ENCODE results near the gene ZNF43. TPM values are rescaled to one million over a fixed set of nuclear protein-coding genes. Genes with fewer than 3 reads are reported as not detected.
A peak's percentile ranks its signal among the peaks of the same experiment; 100 is the strongest.

The ZNF43 gene
- polyA plus RNA-seq, 3 donors, result 1.1 to 3.0 (median 3.0) TPM

DNA sequence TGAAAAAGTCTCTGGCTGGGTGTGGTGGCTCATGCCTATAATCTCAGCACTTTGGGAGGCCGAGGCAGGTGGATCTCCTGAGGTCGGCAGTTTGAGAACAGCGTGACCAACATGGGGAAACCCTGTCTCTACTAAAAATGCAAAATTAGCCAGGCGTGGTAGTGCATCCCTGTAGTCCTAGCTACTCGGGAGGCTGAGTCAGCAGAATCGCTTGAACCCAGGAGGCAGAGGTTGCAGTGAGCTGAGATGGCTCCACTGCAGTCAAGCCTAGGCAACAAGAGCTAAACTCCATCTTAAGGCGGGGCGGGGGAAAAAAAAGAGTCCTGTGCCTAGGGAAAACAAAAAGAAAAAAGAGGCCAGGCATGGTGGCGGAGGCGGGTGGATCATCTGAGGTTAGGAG lies 2.2 kb downstream of the ZNF43 start:
- H3K36me3 Mint-ChIP-seq, result peaks cover 16 to 37% of the 10 kb centered on the region in 2 donors
- no peak overlapping the region for H3K4me3 ChIP-seq (replicated peaks in 1 of 3; ENCODE audit: low read depth in 2 of 3, low read length in 3 of 3)
- peaks cover 25 to 56% (median 55%) of the 10 kb centered on the region in 7 donors for H3K9me3 Mint-ChIP-seq
- peaks cover 13 to 18% of the 10 kb centered on the region in 2 donors for H3K4me1 ChIP-seq (ENCODE audit: control insufficient read depth in 1 of 2, insufficient read depth in 2 of 2, low read length in 2 of 2)
- H3K27me3 Mint-ChIP-seq (ENCODE audit: low read depth in 3 of 3), result peaks cover 0 to 3% (median 0%) of the 10 kb centered on the region in 3 donors
- H3K27ac ChIP-seq (ENCODE audit: low read depth in 1 of 2, low read length in 2 of 2), result no peak overlapping the region
- TF ChIP-seq, protein P1, sequence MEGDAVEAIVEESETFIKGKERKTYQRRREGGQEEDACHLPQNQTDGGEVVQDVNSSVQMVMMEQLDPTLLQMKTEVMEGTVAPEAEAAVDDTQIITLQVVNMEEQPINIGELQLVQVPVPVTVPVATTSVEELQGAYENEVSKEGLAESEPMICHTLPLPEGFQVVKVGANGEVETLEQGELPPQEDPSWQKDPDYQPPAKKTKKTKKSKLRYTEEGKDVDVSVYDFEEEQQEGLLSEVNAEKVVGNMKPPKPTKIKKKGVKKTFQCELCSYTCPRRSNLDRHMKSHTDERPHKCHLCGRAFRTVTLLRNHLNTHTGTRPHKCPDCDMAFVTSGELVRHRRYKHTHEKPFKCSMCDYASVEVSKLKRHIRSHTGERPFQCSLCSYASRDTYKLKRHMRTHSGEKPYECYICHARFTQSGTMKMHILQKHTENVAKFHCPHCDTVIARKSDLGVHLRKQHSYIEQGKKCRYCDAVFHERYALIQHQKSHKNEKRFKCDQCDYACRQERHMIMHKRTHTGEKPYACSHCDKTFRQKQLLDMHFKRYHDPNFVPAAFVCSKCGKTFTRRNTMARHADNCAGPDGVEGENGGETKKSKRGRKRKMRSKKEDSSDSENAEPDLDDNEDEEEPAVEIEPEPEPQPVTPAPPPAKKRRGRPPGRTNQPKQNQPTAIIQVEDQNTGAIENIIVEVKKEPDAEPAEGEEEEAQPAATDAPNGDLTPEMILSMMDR (IDR thresholded peaks at IDR 0.05), result no peak
- H3K9ac ChIP-seq (ENCODE audit: insufficient read depth, low read length, poor library complexity, severe bottlenecking), result no peak overlapping the region
- H3K27ac Mint-ChIP-seq, result peak overlapping the region in 2 of 7 donors; percentile 53 to 63
- H2AFZ ChIP-seq (ENCODE audit: insufficient read depth, low read depth, low read length, poor library complexity, severe bottlenecking), result no peak overlapping the region
- no peak overlapping the region for H3K4me3 Mint-ChIP-seq
- peaks cover 4% of the 10 kb centered on the region for H3K4me1 Mint-ChIP-seq
- peaks cover 50% of the 10 kb centered on the region for H3K79me2 ChIP-seq (ENCODE audit: insufficient read depth, low read length)
- intact Hi-C loops (cut with micrococcal nuclease), result loop anchor here in 1 of 2 donors (10.0 kb wide), 2 partner anchors 69 to 819 kb away; partner anchors contain the start of gene ZNF100
- 99% methylated on average over 6 of the region's 10 CpGs for WGBS (ENCODE audit: insufficient coverage)
- H3K36me3 ChIP-seq (replicated peaks in 1 of 2; ENCODE audit: control insufficient read depth in 1 of 2, insufficient read depth in 2 of 2, low read length in 2 of 2), result peaks cover 3 to 16% of the 10 kb centered on the region in 2 donors
- peaks cover 37 to 45% of the 10 kb centered on the region in 2 donors for H3K9me3 ChIP-seq (replicated peaks in 1 of 2; ENCODE audit: control insufficient read depth in 1 of 2, insufficient read depth in 1 of 2, low read length in 2 of 2)
- H3K4me2 ChIP-seq (replicated peaks; ENCODE audit: extremely low read depth, low read length, poor library complexity, severe bottlenecking), result no peak overlapping the region
- H3K27me3 ChIP-seq (ENCODE audit: control insufficient read depth in 2 of 2, insufficient read depth in 2 of 2, low read length in 2 of 2), result no peaks in the 10 kb centered on the region
- H4K20me1 ChIP-seq (ENCODE audit: insufficient read depth, low read length), result no peaks in the 10 kb centered on the region
- DNase-seq, result no peak

DNA sequence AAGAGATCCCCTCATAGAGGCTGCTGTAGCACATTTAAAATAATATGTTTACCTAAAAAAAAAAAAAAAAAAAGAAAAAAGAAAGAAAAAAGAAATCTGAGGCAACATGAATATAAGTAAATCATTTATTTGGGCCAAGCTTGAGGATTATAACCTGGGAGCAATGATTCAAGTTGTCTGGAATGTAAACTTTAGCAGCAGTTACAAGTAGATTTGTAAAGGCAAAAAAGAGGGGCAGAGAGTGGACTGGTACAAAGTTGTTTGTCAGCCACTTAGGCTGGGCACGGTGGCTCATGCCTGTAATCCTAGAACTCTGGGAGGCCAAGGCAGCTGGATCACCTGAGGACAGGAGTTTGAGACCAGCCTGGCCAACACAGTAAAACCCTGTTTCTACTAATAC lies 11.3 kb downstream of the ZNF43 start:
- Mint-ChIP-seq H3K9me3 (peaks cover 48 to 92% (median 85%) of the 10 kb centered on the region in 7 donors), H3K27me3 (ENCODE audit: low read depth in 3 of 3) (peaks cover 0 to 3% (median 0%) of the 10 kb centered on the region in 3 donors), H3K4me1 (no peaks in the 10 kb centered on the region), H3K27ac (no peak overlapping the region), H3K4me3 (no peak overlapping the region), H3K36me3 (peaks cover 26 to 46% of the 10 kb centered on the region in 2 donors)
- DNase-seq, result no peak
- Histone ChIP-seq H3K9ac (ENCODE audit: insufficient read depth, low read length, poor library complexity, severe bottlenecking) (no peak overlapping the region), H3K27ac (ENCODE audit: low read depth in 1 of 2, low read length in 2 of 2) (no peak overlapping the region), H4K20me1 (ENCODE audit: insufficient read depth, low read length) (no peaks in the 10 kb centered on the region), H3K27me3 (ENCODE audit: control insufficient read depth in 2 of 2, insufficient read depth in 2 of 2, low read length in 2 of 2) (no peaks in the 10 kb centered on the region), H3K36me3 (replicated peaks in 1 of 2; ENCODE audit: control insufficient read depth in 1 of 2, insufficient read depth in 2 of 2, low read length in 2 of 2) (peaks cover 12 to 65% of the 10 kb centered on the region in 2 donors), H3K4me2 (replicated peaks; ENCODE audit: extremely low read depth, low read length, poor library complexity, severe bottlenecking) (no peak overlapping the region), H3K9me3 (replicated peaks in 1 of 2; ENCODE audit: control insufficient read depth in 1 of 2, insufficient read depth in 1 of 2, low read length in 2 of 2) (peaks cover 72 to 98% of the 10 kb centered on the region in 2 donors), H3K79me2 (ENCODE audit: insufficient read depth, low read length) (peaks cover 18% of the 10 kb centered on the region), H3K4me3 (replicated peaks in 1 of 3; ENCODE audit: low read depth in 2 of 3, low read length in 3 of 3) (no peak overlapping the region), H2AFZ (ENCODE audit: insufficient read depth, low read depth, low read length, poor library complexity, severe bottlenecking) (no peak overlapping the region), H3K4me1 (ENCODE audit: control insufficient read depth in 1 of 2, insufficient read depth in 2 of 2, low read length in 2 of 2) (no peaks in the 10 kb centered on the region)
- WGBS (ENCODE audit: insufficient coverage), result 90% methylated on average over 1 of the region's 1 CpG
- TF ChIP-seq, protein P1 (IDR thresholded peaks at IDR 0.05), result no peak
- intact Hi-C loops (cut with micrococcal nuclease), result no loop called here

Data from CD14-positive monocyte (primary cell).